A549 (cell line): ENCODE data around the gene VAV3. TPM values are rescaled to one million over a fixed set of nuclear protein-coding genes. Genes with fewer than 3 reads are reported as not detected.

Source experiments
- ATAC-seq, 2 experiments: fragments of 200-7000 bp in 1 of 2; fragments of >200 bp in 1 of 2; cut with Nextera tagmentation in 1 of 2; cut with Tn5 transposase in 1 of 2; 3 replicates each; pipeline versions ENCODE4 v1.8.0 to v1.9.1; 2018 to 2020; ENCODE audit warnings: mild to moderate bottlenecking in 1 of 2, moderate library complexity in 1 of 2
- CTCF ChIA-PET: fragments of 300-600 bp; sonication (Branson Sonifier 250); formaldehyde crosslinking; extraction: SDS; loops from one replicate; lab custom pipeline; 2021; ENCODE audit warnings: antibody characterized with exemption, inconsistent platforms; lab: Yijun Ruan, JAX
- POLR2A ChIA-PET: fragments of 350-600 bp; formaldehyde crosslinking; extraction: SDS; loops from one replicate; lab custom pipeline; 2021; ENCODE audit warnings: antibody characterized with exemption, inconsistent platforms; lab: Yijun Ruan, JAX
- DNase-seq, 2 experiments: peaks; one replicate each; pipeline versions ENCODE4 v3.0.0 to v3.0.0-alpha.2; 2011 to 2016; ENCODE audit warnings: low read depth in 1 of 2, low spot score in 1 of 2
- FAIRE-seq: peaks from 2 replicates; lab custom pipeline; 2011; peaks lifted over from hg19 to GRCh38; lab: Jason Lieb, UNC
- H3K27ac ChIP-seq, 2 experiments: fragments of >200 bp; sonication (Bioruptor Twin); formaldehyde crosslinking; 3 replicates each; pipeline ENCODE4 v1.5.1; 2016 to 2017
- H3K4me1 ChIP-seq: fragments of >200 bp; sonication (Bioruptor Twin); formaldehyde crosslinking; 3 replicates; pipeline ENCODE4 v1.6.1; 2016
- H3K4me2 ChIP-seq: fragments of >200 bp; sonication (Bioruptor Twin); formaldehyde crosslinking; 3 replicates; pipeline ENCODE4 v1.6.1; 2016
- H3K4me3 ChIP-seq: fragments of >200 bp; sonication (Bioruptor Twin); formaldehyde crosslinking; 3 replicates; pipeline ENCODE4 v1.5.1; 2016
- H3K9me3 ChIP-seq: fragments of >200 bp; sonication (Bioruptor Twin); formaldehyde crosslinking; 3 replicates; pipeline ENCODE4 v1.6.1; 2016
- BHLHE40 ChIP-seq: IDR thresholded peaks from 2 replicates; pipeline ENCODE4 v1.6.1; 2012; ENCODE audit warnings: low read depth, low read length, inconsistent platforms
- CBX2 ChIP-seq: fragments of 200-600 bp; sonication (generic); IDR thresholded peaks from 2 replicates; pipeline ENCODE4 v1.6.1; 2016; ENCODE audit warnings: low read depth, mild to moderate bottlenecking, borderline replicate concordance
- CEBPB ChIP-seq, 2 experiments: fragments of >200 bp in 1 of 2; sonication (Bioruptor Twin) in 1 of 2; formaldehyde crosslinking in 1 of 2; IDR thresholded peaks; 2 replicates each; pipeline ENCODE4 v1.6.1; 2012 to 2016
- CTCF ChIP-seq: fragments of >200 bp; sonication (Bioruptor Twin); formaldehyde crosslinking; IDR thresholded peaks from 3 replicates; pipeline ENCODE4 v1.5.1; 2016
- E2F6 ChIP-seq: IDR thresholded peaks from 2 replicates; pipeline ENCODE4 v1.6.1; 2012; ENCODE audit warnings: low read depth, borderline replicate concordance
- EHMT2 ChIP-seq: fragments of 200-600 bp; sonication (generic); IDR thresholded peaks from 2 replicates; pipeline ENCODE4 v1.6.1; 2016; ENCODE audit warnings: antibody characterized with exemption, low read depth, mild to moderate bottlenecking, moderate library complexity
- ELK1 ChIP-seq: fragments of 150-350 bp; IDR thresholded peaks from 2 replicates; pipeline ENCODE4 v1.6.1; 2014; ENCODE audit warnings: low read depth, mild to moderate bottlenecking, low read length
- EP300 ChIP-seq, 2 experiments: fragments of >200 bp; sonication (Bioruptor Twin); formaldehyde crosslinking; IDR thresholded peaks; 2 replicates in 1 of 2; 3 replicates in 1 of 2; pipeline ENCODE4 v1.6.1; 2016 to 2017
- HES2 ChIP-seq: fragments of >200 bp; sonication (Bioruptor Twin); formaldehyde crosslinking; IDR thresholded peaks from 2 replicates; pipeline ENCODE4 v1.6.1; 2016
- HEYL ChIP-seq: fragments of 250-450 bp; sonication (Bioruptor Pico); IDR thresholded peaks from 2 replicates; pipeline ENCODE4 v1.8.0; 2021; ENCODE audit warnings: mild to moderate bottlenecking, moderate library complexity
- HOXA7 ChIP-seq: fragments of 250-450 bp; sonication (Bioruptor Pico); IDR thresholded peaks from 2 replicates; pipeline ENCODE4 v1.5.0; 2020; ENCODE audit warnings: mild to moderate bottlenecking, moderate library complexity
- HOXB13 ChIP-seq: fragments of 250-450 bp; sonication (Bioruptor Pico); IDR thresholded peaks from 2 replicates; pipeline ENCODE4 v1.5.0; 2020; ENCODE audit warnings: low read depth, mild to moderate bottlenecking, moderate library complexity
- JUN ChIP-seq, 2 experiments: fragments of >200 bp; sonication (Bioruptor Twin); formaldehyde crosslinking; IDR thresholded peaks; 2 replicates in 1 of 2; 3 replicates in 1 of 2; pipeline ENCODE4 v1.6.1; 2016 to 2017
- KDM1A ChIP-seq: fragments of 200-600 bp; sonication (generic); IDR thresholded peaks from 2 replicates; pipeline ENCODE4 v1.6.1; 2016; ENCODE audit warnings: low read depth, mild to moderate bottlenecking
- MAZ ChIP-seq: fragments of 150-350 bp; IDR thresholded peaks from 2 replicates; pipeline ENCODE4 v1.6.1; 2014; ENCODE audit warnings: antibody characterized with exemption, low read depth, low read length, borderline replicate concordance
- MYC ChIP-seq: IDR thresholded peaks from 2 replicates; pipeline ENCODE4 v1.6.1; 2012; ENCODE audit warnings: mild to moderate bottlenecking, inconsistent platforms, low read length, improper control_type of control experiment, borderline replicate concordance
- NFE2L2 ChIP-seq: fragments of 150-350 bp; conservative IDR thresholded peaks from 2 replicates; pipeline ENCODE4 v1.6.1; 2014; ENCODE audit warnings: low read length
- NPAS2 ChIP-seq: fragments of 250-450 bp; sonication (Bioruptor Pico); IDR thresholded peaks from 2 replicates; pipeline ENCODE4 v1.8.0; 2022; ENCODE audit warnings: mild to moderate bottlenecking, moderate library complexity, borderline replicate concordance
- PHF8 ChIP-seq: fragments of 200-600 bp; sonication (generic); IDR thresholded peaks from 2 replicates; pipeline ENCODE4 v1.6.1; 2016; ENCODE audit warnings: low read depth, mild to moderate bottlenecking, antibody characterized with exemption, moderate library complexity, borderline replicate concordance
- POLR2A ChIP-seq: IDR thresholded peaks from 2 replicates; pipeline ENCODE4 v1.6.1; 2012; ENCODE audit warnings: mild to moderate bottlenecking, low read length
- RAD21 ChIP-seq, 2 experiments: fragments of >200 bp in 1 of 2; sonication (Bioruptor Twin) in 1 of 2; formaldehyde crosslinking in 1 of 2; IDR thresholded peaks in 1 of 2; conservative IDR thresholded peaks in 1 of 2; 2 replicates in 1 of 2; 3 replicates in 1 of 2; pipeline ENCODE4 v1.6.1; 2012 to 2018; ENCODE audit warnings: inconsistent platforms in 1 of 2
- RARB ChIP-seq: fragments of 250-450 bp; sonication (Bioruptor Pico); IDR thresholded peaks from 2 replicates; pipeline ENCODE4 v1.8.0; 2021; ENCODE audit warnings: mild to moderate bottlenecking, moderate library complexity
- RCOR1 ChIP-seq: fragments of 150-350 bp; IDR thresholded peaks from 2 replicates; pipeline ENCODE4 v1.6.1; 2014; ENCODE audit warnings: antibody characterized with exemption, low read length, low read depth
- SMC3 ChIP-seq: fragments of >200 bp; sonication (Bioruptor Twin); formaldehyde crosslinking; IDR thresholded peaks from 3 replicates; pipeline ENCODE4 v1.6.1; 2018; ENCODE audit warnings: inconsistent platforms
- SREBF2 ChIP-seq: fragments of 450-650 bp; IDR thresholded peaks from 2 replicates; pipeline ENCODE4 v1.6.1; 2014; ENCODE audit warnings: mild to moderate bottlenecking, moderate library complexity
- TP53 ChIP-seq: fragments of 250-450 bp; sonication (Bioruptor Pico); IDR thresholded peaks from 2 replicates; pipeline ENCODE4 v1.5.0; 2021; ENCODE audit warnings: mild to moderate bottlenecking, moderate library complexity
- ZC3H11A ChIP-seq: fragments of 450-650 bp; IDR thresholded peaks from 2 replicates; pipeline ENCODE4 v1.6.1; 2014; ENCODE audit warnings: antibody characterized with exemption, mild to moderate bottlenecking
- ZFP36 ChIP-seq: fragments of 450-650 bp; IDR thresholded peaks from 2 replicates; pipeline ENCODE4 v1.6.1; 2014; ENCODE audit warnings: borderline replicate concordance; ENCODE audit not compliant: partially characterized antibody
- WGBS: methylation state at CpG from one replicate; pipeline ENCODE4 v1.1.6; 2017; ENCODE audit errors: missing lambda C conversion rate; 5-methylcytosine and 5-hydroxymethylcytosine counted together
- polyA plus RNA-seq, 4 experiments: library from polyadenylated mRNA; depleted of rRNA in 3 of 4; stranded (reverse); fragments of >200 nt; fragmentation: RNase III in 1 of 4; extraction: RNeasy Plus Mini Kit Qiagen cat#74134 plus additional on column Dnase treatment in 1 of 4; gene quantifications; 2 replicates in 3 of 4; 3 replicates in 1 of 4; pipeline ENCODE4 v1.2.3, GENCODE V29; 2011 to 2017

The VAV3 gene
- polyA plus RNA-seq, 2 of the 4 experiments (the other 2 are of a cell fraction): 12.8 to 22.7 TPM

- Histone ChIP-seq H3K9me3 (no peaks in the 10 kb centered on the region), H3K4me2 (no peak overlapping the region), H3K4me3 (no peak overlapping the region), H3K27ac (no peak overlapping the region), H3K4me1 (no peaks in the 10 kb centered on the region)
- ChIA-PET POLR2A (no interaction called here), CTCF (no interaction called here)
- DNase-seq: no peak
- TF ChIP-seq HES2 (no peak), JUN (IDR thresholded peaks at IDR 0.05) (no peak), RARB (CRISPR knock-in tag) (no peak), MAZ (no peak), E2F6 (no peak), CTCF (no peak), CBX2 (no peak), TP53 (no peak)
- no peak for ATAC-seq
- 14% methylated on average over 1 of the region's 1 CpG for whole genome bisulfite sequencing
- FAIRE-seq: no peak
Measured at GRCh38 chr1:107933736-107934135, 31.2 kb downstream of the VAV3 start.

GRCh38 chr1:107930292-107930691, 34.7 kb downstream of the VAV3 start:
- no peaks in the 10 kb centered on the region for H3K4me1 ChIP-seq
- no peak overlapping the region for H3K27ac ChIP-seq
- WGBS: 0% methylated on average over 1 of the region's 1 CpG
- ATAC-seq (no peak), FAIRE-seq (no peak), DNase-seq (no peak)
- POLR2A ChIA-PET: no interaction called here
- H3K4me3 ChIP-seq: no peak overlapping the region
- CTCF ChIA-PET: no interaction called here
- no peak overlapping the region for H3K4me2 ChIP-seq
- TF ChIP-seq SREBF2 (no peak), KDM1A (no peak), JUN (IDR thresholded peaks at IDR 0.05) (no peak), SMC3 (no peak), POLR2A (no peak), PHF8 (no peak), RARB (CRISPR knock-in tag) (no peak), EHMT2 (no peak), NFE2L2 (no peak), MYC (no peak), RCOR1 (no peak), HOXB13 (CRISPR knock-in tag) (no peak), HEYL (CRISPR knock-in tag) (no peak), RAD21 (conservative IDR thresholded peaks at IDR 0.05 in 1 of 2, IDR thresholded peaks at IDR 0.05 in 1 of 2) (no peak), ELK1 (no peak), MAZ (no peak), EP300 (IDR thresholded peaks at IDR 0.05) (no peak)
- H3K9me3 ChIP-seq: no peaks in the 10 kb centered on the region

GRCh38 chr1:107927820-107928219, 37.2 kb downstream of the VAV3 start:
- Histone ChIP-seq H3K4me2 (no peak overlapping the region), H3K27ac (no peak overlapping the region), H3K9me3 (no peaks in the 10 kb centered on the region), H3K4me1 (no peaks in the 10 kb centered on the region), H3K4me3 (no peak overlapping the region)
- ChIA-PET CTCF (no interaction called here), POLR2A (no interaction called here)
- DNase-seq (no peak), FAIRE-seq (no peak), ATAC-seq (no peak)
- 7% methylated on average over 2 of the region's 2 CpGs for WGBS
- no peak for TF ChIP-seq EHMT2
- no peak for TF ChIP-seq TP53
- no peak for TF ChIP-seq ELK1
- no peak for TF ChIP-seq KDM1A
- no peak for TF ChIP-seq ZC3H11A
- no peak for TF ChIP-seq CEBPB (IDR thresholded peaks at IDR 0.05)
- TF ChIP-seq BHLHE40: no peak
- no peak for TF ChIP-seq NPAS2
- no peak for TF ChIP-seq HOXA7 (CRISPR knock-in tag)
- TF ChIP-seq HOXB13 (CRISPR knock-in tag): no peak
- no peak for TF ChIP-seq ZFP36
- TF ChIP-seq POLR2A: no peak
